IMR-90 (cell line): ENCODE data around the gene ADCY2.

Experiments
- CHD1 ChIP-seq: IDR thresholded peaks from 2 replicates; pipeline ENCODE4 v1.6.1; 2012; ENCODE audit warnings: low read depth, low read length, improper control_type of control experiment
- CTCF ChIP-seq: conservative IDR thresholded peaks from 2 replicates; pipeline ENCODE4 v1.5.1; 2012; ENCODE audit warnings: mild to moderate bottlenecking, low read depth, low read length, improper control_type of control experiment
- ELK1 ChIP-seq: fragments of 150-350 bp; IDR thresholded peaks from 2 replicates; pipeline ENCODE4 v1.6.1; 2016; ENCODE audit warnings: low read depth, mild to moderate bottlenecking, low read length, moderate library complexity, borderline replicate concordance
- FOS ChIP-seq: fragments of 150-350 bp; IDR thresholded peaks from 2 replicates; pipeline ENCODE4 v1.6.1; 2016; ENCODE audit warnings: low read depth, low read length
- POLR2A ChIP-seq: IDR thresholded peaks from 2 replicates; pipeline ENCODE4 v1.6.1; 2012; ENCODE audit warnings: mild to moderate bottlenecking, low read depth, low read length
- RCOR1 ChIP-seq: IDR thresholded peaks from 2 replicates; pipeline ENCODE4 v1.6.1; 2012; ENCODE audit warnings: mild to moderate bottlenecking, low read length, improper control_type of control experiment; ENCODE audit not compliant: insufficient replicate concordance
- RFX5 ChIP-seq: IDR thresholded peaks from 2 replicates; pipeline ENCODE4 v1.8.0; 2012; ENCODE audit warnings: low read depth, mild to moderate bottlenecking, low read length, moderate library complexity
- SMC3 ChIP-seq: fragments of 150-350 bp; IDR thresholded peaks from 2 replicates; pipeline ENCODE4 v1.6.1; 2016; ENCODE audit warnings: low read depth, mild to moderate bottlenecking, antibody characterized with exemption, low read length, moderate library complexity
- USF2 ChIP-seq: fragments of 150-350 bp; IDR thresholded peaks from 2 replicates; pipeline ENCODE4 v1.6.1; 2017; ENCODE audit warnings: mild to moderate bottlenecking, antibody characterized with exemption, low read length, low read depth

GRCh38 chr5:7762267-7762666, 366.3 kb downstream of the ADCY2 start:
- no peak for TF ChIP-seq POLR2A
- TF ChIP-seq CTCF, result no peak
- TF ChIP-seq USF2, result no peak
- TF ChIP-seq RFX5, result no peak
- no peak for TF ChIP-seq FOS
- TF ChIP-seq ELK1, result no peak
- TF ChIP-seq SMC3, result no peak
- no peak for TF ChIP-seq CHD1
- TF ChIP-seq RCOR1, result no peak
